GM19372 (cell line): Measurements from ENCODE around the gene ADCY6.
"Not testable (repeated sequence)": the region's sequence is repeated elsewhere in the genome, so short reads cannot be mapped to it uniquely, and the experiment has no call there.

Experiments
- ATAC-seq: cut with Tn5 transposase; IDR thresholded peaks from one replicate; pipeline ENCODE4 v1.9.1; 2021; ENCODE audit warnings: mild to moderate bottlenecking, low read depth, moderate library complexity; ENCODE audit not compliant: unreplicated experiment

Gene ADCY6

GRCh38 chr12:48767047-48767446 is 21.8 kb downstream of the ADCY6 start:
- no peak for ATAC-seq

GRCh38 chr12:48765753-48766162 is 23.1 kb downstream of the ADCY6 start:
- peak; percentile 72 for ATAC-seq

GRCh38 chr12:48764521-48764920 is 24.4 kb downstream of the ADCY6 start:
- ATAC-seq: no peak

GRCh38 chr12:48758737-48759136 is 30.2 kb downstream of the ADCY6 start:
- no peak for ATAC-seq

GRCh38 chr12:48758186-48758585 is 30.7 kb downstream of the ADCY6 start:
- no peak for ATAC-seq

- no peak for ATAC-seq
Measured at GRCh38 chr12:48750769-48751356, 38.0 kb downstream of the ADCY6 start.

GRCh38 chr12:48750215-48750614 is 38.7 kb downstream of the ADCY6 start:
- ATAC-seq: no peak

GRCh38 chr12:48744251-48745008 is 44.5 kb downstream of the ADCY6 start:
- no peak for ATAC-seq

GRCh38 chr12:48739618-48740269 is 49.1 kb downstream of the ADCY6 start:
- ATAC-seq: no peak

GRCh38 chr12:48736456-48736855 is 52.4 kb downstream of the ADCY6 start:
- ATAC-seq: no peak

GRCh38 chr12:48728807-48729206 is 60.1 kb downstream of the ADCY6 start:
- no peak for ATAC-seq

GRCh38 chr12:48720737-48721136 is 68.2 kb downstream of the ADCY6 start:
- not testable (repeated sequence) for ATAC-seq

- not testable (repeated sequence) for ATAC-seq
Measured at GRCh38 chr12:48720171-48720570, 68.7 kb downstream of the ADCY6 start.

- ATAC-seq: not testable (repeated sequence)
Measured at GRCh38 chr12:48719002-48719401, 69.9 kb downstream of the ADCY6 start.

- ATAC-seq: no peak
Measured at GRCh38 chr12:48717252-48717695, 71.6 kb downstream of the ADCY6 start.

- peak; percentile 95 for ATAC-seq
Measured at GRCh38 chr12:48716493-48717251, 72.2 kb downstream of the ADCY6 start, which contains the start of gene CCNT1. CCNT1 (minus strand) TSS chr12:48716707; CDS start chr12:48716675, 32 bp downstream.
